NB4 (cell line): Measurements from ENCODE around the gene GID8.
A peak's percentile ranks its signal among the peaks of the same experiment; 100 is the strongest.

ENCODE experiments used
- DNase-seq: peaks from one replicate; pipeline ENCODE4 v3.0.0; 2010; ENCODE audit warnings: low read depth
- H3K4me3 ChIP-seq: one replicate; pipeline ENCODE4 v1.5.1; 2011; ENCODE audit warnings: mild to moderate bottlenecking, low read depth, low read length, moderate library complexity
- CTCF ChIP-seq: IDR thresholded peaks from one replicate; pipeline ENCODE4 v1.5.1; 2012; ENCODE audit warnings: low read depth, low read length
- MYC ChIP-seq: IDR thresholded peaks from 2 replicates; pipeline ENCODE4 v1.6.1; 2011; ENCODE audit warnings: low read depth, low read length
- POLR2A ChIP-seq: IDR thresholded peaks from 2 replicates; pipeline ENCODE4 v1.6.1; 2011; ENCODE audit warnings: mild to moderate bottlenecking; ENCODE audit not compliant: insufficient read length; ENCODE audit errors: extremely low read depth
- TF ChIP-seq, protein P1 (sequence below): IDR thresholded peaks from 2 replicates; pipeline ENCODE4 v1.6.1; 2011; ENCODE audit warnings: low read depth, low read length

Gene GID8

DNA sequence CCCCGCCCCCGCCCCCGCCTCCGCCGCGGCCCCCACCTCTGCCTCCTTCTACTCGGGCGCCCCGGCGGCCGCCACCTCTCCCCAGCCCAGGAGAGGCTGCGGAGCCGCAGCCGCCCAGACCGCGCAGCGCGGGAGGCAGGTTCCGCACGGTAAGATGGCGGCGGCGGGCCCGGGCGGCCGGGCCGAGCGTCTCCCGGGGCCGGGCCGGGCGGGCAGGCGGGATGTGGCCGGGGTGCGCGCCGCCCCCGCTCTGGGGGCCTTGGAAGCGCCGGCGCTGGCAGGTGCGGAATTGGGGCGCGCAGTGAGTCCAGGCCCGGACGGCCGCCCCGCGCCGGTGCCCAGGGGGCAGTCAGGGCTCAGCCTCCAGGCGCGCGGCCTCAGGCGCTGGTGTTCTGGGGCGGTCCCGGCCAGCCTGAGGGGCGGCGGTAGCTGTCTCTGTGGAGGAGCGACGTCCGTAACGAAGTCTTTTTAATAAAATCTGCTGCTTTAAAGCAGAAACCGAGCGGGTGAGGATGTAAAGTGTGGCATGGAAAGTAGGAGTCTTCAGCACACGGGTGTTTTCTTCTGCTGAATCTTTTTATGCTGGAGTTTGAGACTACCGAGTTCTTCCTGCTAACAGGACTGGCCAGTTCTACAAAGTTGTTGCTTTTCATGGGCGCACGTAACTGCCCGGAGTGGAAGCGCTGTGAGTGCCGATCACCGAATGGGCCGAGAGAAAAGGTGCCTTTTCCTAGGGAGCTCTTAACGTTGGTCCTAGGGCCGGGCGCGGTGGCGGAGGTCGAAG is at the start of gene GID8:
GID8 (plus strand) TSS at position 43 of the 784 bp plus-strand sequence. CDS start 3,356 bp downstream, outside the sequence.
- DNase-seq = peak; percentile 71
- TF ChIP-seq CTCF (no peak), POLR2A (no peak), MYC (no peak)
- TF ChIP-seq, protein P1, sequence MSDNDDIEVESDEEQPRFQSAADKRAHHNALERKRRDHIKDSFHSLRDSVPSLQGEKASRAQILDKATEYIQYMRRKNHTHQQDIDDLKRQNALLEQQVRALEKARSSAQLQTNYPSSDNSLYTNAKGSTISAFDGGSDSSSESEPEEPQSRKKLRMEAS = no peak
- peak within 1 kb of the TSS; percentile 98 for H3K4me3 ChIP-seq

DNA sequence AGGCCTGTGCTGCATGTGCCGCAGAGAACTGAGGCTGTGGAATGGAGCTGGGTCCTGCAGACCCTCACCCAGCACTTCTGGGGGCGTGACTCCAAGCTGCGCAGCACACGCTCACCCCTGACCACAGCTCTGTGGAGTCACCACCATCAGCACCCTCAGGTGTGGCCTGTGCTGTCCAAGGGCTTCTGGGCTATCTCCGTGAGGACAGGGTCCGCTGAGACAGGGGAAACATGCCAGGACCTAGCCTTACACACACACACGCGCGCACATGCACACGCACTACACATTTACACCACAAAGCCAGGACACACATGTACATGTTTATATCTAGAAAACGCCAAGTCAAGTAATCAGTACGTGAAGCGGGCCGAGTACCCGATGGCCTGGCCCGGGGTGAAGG is 49.5 kb upstream of the GID8 start:
- TF ChIP-seq MYC (no peak), CTCF (no peak), POLR2A (no peak)
- TF ChIP-seq, protein P1 = no peak
- H3K4me3 ChIP-seq = no peak overlapping the region
- DNase-seq = no peak

DNA sequence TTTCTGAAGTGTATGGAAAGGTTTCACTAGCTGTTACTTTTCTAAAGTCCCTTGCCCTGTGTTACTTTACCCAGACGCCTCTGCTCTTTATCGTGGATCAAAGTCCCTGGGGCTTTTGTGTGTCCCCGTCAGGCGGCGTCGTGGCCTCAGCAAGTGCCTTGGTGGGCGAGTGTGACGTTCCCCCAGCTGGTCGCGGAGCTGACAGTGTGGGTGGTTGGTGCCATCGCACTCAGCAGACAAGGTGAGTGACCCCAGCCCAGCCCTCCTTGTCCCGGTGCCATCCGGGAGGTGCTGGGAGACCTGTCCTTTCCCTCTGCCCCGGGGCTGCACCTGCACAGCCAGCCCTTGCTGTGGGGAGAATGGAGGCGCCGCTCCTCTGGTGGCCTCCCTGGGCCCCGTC is 49.0 kb upstream of the GID8 start:
- H3K4me3 ChIP-seq = no peak overlapping the region
- DNase-seq = no peak
- TF ChIP-seq POLR2A = no peak
- no peak for TF ChIP-seq MYC
- TF ChIP-seq, protein P1 = no peak
- TF ChIP-seq CTCF = no peak

GRCh38 chr20:62889411-62889810 is 48.5 kb upstream of the GID8 start:
- TF ChIP-seq CTCF = no peak
- TF ChIP-seq, protein P1 = no peak
- TF ChIP-seq MYC = no peak
- no peak for TF ChIP-seq POLR2A
- H3K4me3 ChIP-seq = no peak overlapping the region
- DNase-seq = no peak

GRCh38 chr20:62889871-62890270 is 48.1 kb upstream of the GID8 start:
- no peak overlapping the region for H3K4me3 ChIP-seq
- TF ChIP-seq, protein P1 = no peak
- TF ChIP-seq POLR2A = no peak
- no peak for DNase-seq

DNA sequence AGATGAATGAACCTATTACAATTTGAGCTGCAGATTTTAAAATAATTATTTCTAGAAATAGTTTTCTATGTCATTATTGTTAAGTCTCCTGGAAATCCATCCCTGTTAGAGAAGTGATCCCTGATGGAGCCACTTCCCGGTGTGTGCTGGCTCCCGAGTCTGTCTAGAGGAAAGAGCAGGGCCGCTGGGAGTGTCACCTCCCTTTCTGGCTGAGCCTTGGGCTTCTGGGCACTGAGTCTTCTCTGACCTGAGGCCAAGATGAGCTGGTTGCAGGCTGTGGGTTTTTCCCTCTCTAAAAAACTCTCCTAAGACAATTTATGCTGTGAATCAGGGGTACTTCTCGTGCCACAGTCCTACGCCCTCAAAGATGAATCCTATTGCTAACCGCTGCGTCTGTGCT is 47.5 kb upstream of the GID8 start:
- no peak for TF ChIP-seq CTCF
- TF ChIP-seq MYC = no peak
- TF ChIP-seq POLR2A = no peak
- TF ChIP-seq, protein P1 = no peak
- no peak overlapping the region for H3K4me3 ChIP-seq

More for the DNA sequence above, 47.5 kb upstream of the GID8 start:
- no peak for DNase-seq
